Astrocyte of the spinal cord (primary cell): ENCODE measurements around the gene NOMO2.
A peak's percentile ranks its signal among the peaks of the same experiment; 100 is the strongest.
"Not testable (repeated sequence)": the region's sequence is repeated elsewhere in the genome, so short reads cannot be mapped to it uniquely, and the experiment has no call there.

ENCODE experiments used
- DNase-seq: peaks from one replicate; pipeline ENCODE4 v3.0.0; 2011; ENCODE audit warnings: low read depth, low spot score
- H3K4me3 ChIP-seq: 2 replicates; pipeline ENCODE4 v1.5.1; 2011; ENCODE audit warnings: low read depth, mild to moderate bottlenecking, low read length, moderate library complexity
- CTCF ChIP-seq: IDR thresholded peaks from 2 replicates; pipeline ENCODE4 v1.5.1; 2012; ENCODE audit warnings: low read depth, mild to moderate bottlenecking, low read length, inconsistent platforms
- in situ Hi-C: cut with HindIII; loops from 2 replicates; pipeline ENCODE4 v1.10.0; 2017; ENCODE audit warnings: low sequenced_read_pairs

Gene NOMO2

GRCh38 chr16:18582902-18583301 is 21.0 kb upstream of the NOMO2 start:
- no peak for DNase-seq
- in situ Hi-C loops: no loop called here
- H3K4me3 ChIP-seq: no peak overlapping the region
- no peak for TF ChIP-seq CTCF

- DNase-seq, H3K4me3 ChIP-seq, in situ Hi-C loops: not testable (repeated sequence)
These were observed 18.5 kb upstream of the NOMO2 start for GRCh38 chr16:18580396-18580795.

- in situ Hi-C loops, H3K4me3 ChIP-seq, DNase-seq: not testable (repeated sequence)
These were observed 17.4 kb upstream of the NOMO2 start for GRCh38 chr16:18579261-18579660.

- H3K4me3 ChIP-seq, in situ Hi-C loops, DNase-seq: not testable (repeated sequence)
These were observed 16.0 kb upstream of the NOMO2 start for GRCh38 chr16:18577942-18578341.

- in situ Hi-C loops: not testable (repeated sequence)
These were observed 14.0 kb upstream of the NOMO2 start for GRCh38 chr16:18575945-18576344.

GRCh38 chr16:18575298-18575917 is 13.5 kb upstream of the NOMO2 start:
- in situ Hi-C loops, DNase-seq, H3K4me3 ChIP-seq: not testable (repeated sequence)

More at GRCh38 chr16:18575945-18576344, 14.0 kb upstream of the NOMO2 start:
- not testable (repeated sequence) for H3K4me3 ChIP-seq, DNase-seq

- H3K4me3 ChIP-seq, in situ Hi-C loops, DNase-seq: not testable (repeated sequence)
These were observed 12.0 kb upstream of the NOMO2 start for GRCh38 chr16:18573887-18574286.

- in situ Hi-C loops, H3K4me3 ChIP-seq, DNase-seq: not testable (repeated sequence)
These were observed 11.1 kb upstream of the NOMO2 start for GRCh38 chr16:18572973-18573372.

- not testable (repeated sequence) for DNase-seq
These were observed 9.5 kb upstream of the NOMO2 start for GRCh38 chr16:18571307-18571850.

GRCh38 chr16:18570529-18571306 is 8.8 kb upstream of the NOMO2 start:
- H3K4me3 ChIP-seq, DNase-seq, in situ Hi-C loops: not testable (repeated sequence)

More at GRCh38 chr16:18571307-18571850, 9.5 kb upstream of the NOMO2 start:
- in situ Hi-C loops, H3K4me3 ChIP-seq: not testable (repeated sequence)

GRCh38 chr16:18560416-18561220 is 1.3 kb downstream of the NOMO2 start:
- in situ Hi-C loops, DNase-seq: not testable (repeated sequence)
- peak overlapping the region; percentile 47 for H3K4me3 ChIP-seq

- H3K4me3 ChIP-seq, in situ Hi-C loops, DNase-seq: not testable (repeated sequence)
These were observed 8.2 kb downstream of the NOMO2 start for GRCh38 chr16:18553671-18554070.

GRCh38 chr16:18547382-18547781 is 14.5 kb downstream of the NOMO2 start:
- DNase-seq, H3K4me3 ChIP-seq, in situ Hi-C loops: not testable (repeated sequence)

GRCh38 chr16:18546853-18547252 is 15.0 kb downstream of the NOMO2 start:
- DNase-seq, H3K4me3 ChIP-seq, in situ Hi-C loops: not testable (repeated sequence)

- in situ Hi-C loops, H3K4me3 ChIP-seq, DNase-seq: not testable (repeated sequence)
These were observed 17.4 kb downstream of the NOMO2 start for GRCh38 chr16:18544232-18545081.
